ENCODE data around the gene C2orf78. TPM values are rescaled to one million over a fixed set of nuclear protein-coding genes. Genes with fewer than 3 reads are reported as not detected.

C2orf78 gene
- total RNA-seq, 4 donors from 2014 or later: not detected

DNA sequence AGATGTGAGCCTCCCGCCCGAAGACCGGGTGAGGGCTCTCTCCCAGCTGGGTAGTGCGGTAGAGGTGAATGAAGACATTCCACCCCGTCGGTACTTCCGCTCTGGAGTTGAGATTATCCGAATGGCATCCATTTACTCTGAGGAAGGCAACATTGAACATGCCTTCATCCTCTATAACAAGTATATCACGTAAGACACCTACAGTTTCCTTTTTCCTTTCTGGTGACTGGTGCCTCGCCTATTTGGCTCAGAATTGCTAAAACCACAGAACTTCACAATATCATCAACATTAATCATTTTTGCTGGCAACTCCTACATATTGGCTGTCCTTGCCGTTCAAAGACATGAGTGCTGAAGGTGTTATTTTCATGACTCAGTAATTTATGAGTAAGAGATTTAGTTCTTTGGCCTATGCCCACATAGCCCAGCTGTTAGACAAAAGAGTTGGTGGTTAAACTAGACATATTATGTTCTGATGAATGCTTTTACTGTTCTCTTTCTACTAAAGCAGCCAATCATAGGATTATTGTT, 47.0 kb downstream of the C2orf78 start:
- 58 to 77% methylated on average over 11 of the region's 11 CpGs for WGBS, 2 donors
- TF ChIP-seq POLR2A (IDR thresholded peaks at IDR 0.05): no peak
- TF ChIP-seq, protein P1, sequence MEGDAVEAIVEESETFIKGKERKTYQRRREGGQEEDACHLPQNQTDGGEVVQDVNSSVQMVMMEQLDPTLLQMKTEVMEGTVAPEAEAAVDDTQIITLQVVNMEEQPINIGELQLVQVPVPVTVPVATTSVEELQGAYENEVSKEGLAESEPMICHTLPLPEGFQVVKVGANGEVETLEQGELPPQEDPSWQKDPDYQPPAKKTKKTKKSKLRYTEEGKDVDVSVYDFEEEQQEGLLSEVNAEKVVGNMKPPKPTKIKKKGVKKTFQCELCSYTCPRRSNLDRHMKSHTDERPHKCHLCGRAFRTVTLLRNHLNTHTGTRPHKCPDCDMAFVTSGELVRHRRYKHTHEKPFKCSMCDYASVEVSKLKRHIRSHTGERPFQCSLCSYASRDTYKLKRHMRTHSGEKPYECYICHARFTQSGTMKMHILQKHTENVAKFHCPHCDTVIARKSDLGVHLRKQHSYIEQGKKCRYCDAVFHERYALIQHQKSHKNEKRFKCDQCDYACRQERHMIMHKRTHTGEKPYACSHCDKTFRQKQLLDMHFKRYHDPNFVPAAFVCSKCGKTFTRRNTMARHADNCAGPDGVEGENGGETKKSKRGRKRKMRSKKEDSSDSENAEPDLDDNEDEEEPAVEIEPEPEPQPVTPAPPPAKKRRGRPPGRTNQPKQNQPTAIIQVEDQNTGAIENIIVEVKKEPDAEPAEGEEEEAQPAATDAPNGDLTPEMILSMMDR (IDR thresholded peaks at IDR 0.05): no peak
- DNase-seq (ENCODE audit: low spot score in 2 of 2): no peak
- no peak overlapping the region for H3K4me3 ChIP-seq (ENCODE audit: low read depth, poor library complexity, severe bottlenecking)
- intact Hi-C loops (cut with DNase I; ENCODE audit: low total_unique reads): no loop called here

DNA sequence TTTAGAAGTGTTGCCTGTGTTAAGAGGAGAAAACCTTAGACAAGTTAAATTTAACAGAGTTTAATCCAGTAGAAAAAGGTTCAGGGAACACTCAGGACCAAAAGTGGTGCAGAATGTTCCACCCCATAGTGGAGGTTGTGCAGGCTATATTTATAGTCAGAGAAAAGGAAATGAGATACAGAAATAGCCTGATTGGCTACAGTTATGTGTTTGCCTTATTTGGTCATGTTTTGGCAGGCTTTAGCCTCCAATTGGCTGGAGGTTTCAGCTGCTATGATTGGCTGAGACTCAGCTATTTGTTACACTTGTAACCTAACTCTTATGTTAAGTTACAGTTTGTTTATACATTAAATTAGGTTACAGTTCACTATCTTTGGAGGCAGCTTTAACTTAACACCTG, 48.9 kb downstream of the C2orf78 start:
- TF ChIP-seq POLR2A (IDR thresholded peaks at IDR 0.05): no peak
- TF ChIP-seq, protein P1 (IDR thresholded peaks at IDR 0.05): no peak
- intact Hi-C loops (cut with DNase I; ENCODE audit: low total_unique reads): no loop called here
- DNase-seq (ENCODE audit: low spot score in 2 of 2): no peak
- no peak overlapping the region for H3K4me3 ChIP-seq (ENCODE audit: low read depth, poor library complexity, severe bottlenecking)

DNA sequence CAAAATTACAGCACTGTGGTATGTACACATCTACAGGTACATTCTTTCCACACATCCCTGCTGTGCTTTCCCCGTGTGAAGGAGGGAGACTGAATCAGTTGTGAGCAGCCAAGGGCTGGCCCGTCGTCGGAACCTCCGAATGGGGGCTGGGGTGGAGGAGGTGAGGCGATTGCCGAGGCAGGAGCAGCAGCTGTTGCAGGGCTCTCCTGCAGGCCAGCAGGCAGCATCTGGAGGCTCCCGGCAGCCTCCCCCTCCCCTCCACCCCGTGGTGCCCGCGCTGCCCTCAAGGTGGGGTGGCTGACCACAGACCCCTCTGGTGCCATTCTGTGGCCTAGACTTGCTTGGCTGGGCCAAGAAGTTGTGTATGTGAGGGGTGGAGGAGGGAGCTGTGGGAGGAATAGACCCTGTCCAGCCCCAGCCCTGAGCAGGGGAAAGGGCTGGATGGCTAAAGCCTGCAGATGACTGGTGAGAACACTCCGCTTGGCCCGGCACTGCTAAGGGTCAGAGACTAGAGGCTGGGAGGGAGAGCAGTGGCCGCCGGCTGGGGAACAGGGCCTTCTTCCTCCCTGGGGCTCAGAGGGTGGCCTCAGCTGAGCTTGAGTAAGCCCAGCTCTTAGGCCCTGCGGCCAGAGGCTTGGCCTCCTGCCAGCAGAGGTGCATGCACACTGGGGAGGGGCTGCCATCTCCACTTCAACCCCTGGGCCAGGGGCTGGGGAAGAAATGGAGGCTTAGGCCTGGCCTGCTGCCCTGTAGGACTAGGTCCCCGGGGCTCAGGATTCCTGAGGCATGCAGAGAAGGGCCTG, 52.4 kb downstream of the C2orf78 start:
- intact Hi-C loops (cut with DNase I; ENCODE audit: low total_unique reads): no loop called here
- DNase-seq (ENCODE audit: low spot score in 2 of 2): no peak
- no peak for TF ChIP-seq POLR2A (IDR thresholded peaks at IDR 0.05)
- TF ChIP-seq, protein P1 (IDR thresholded peaks at IDR 0.05): no peak
- no peak overlapping the region for H3K4me3 ChIP-seq (ENCODE audit: low read depth, poor library complexity, severe bottlenecking)
- WGBS, 2 donors: 93 to 95% methylated on average over 17 of the region's 17 CpGs

DNA sequence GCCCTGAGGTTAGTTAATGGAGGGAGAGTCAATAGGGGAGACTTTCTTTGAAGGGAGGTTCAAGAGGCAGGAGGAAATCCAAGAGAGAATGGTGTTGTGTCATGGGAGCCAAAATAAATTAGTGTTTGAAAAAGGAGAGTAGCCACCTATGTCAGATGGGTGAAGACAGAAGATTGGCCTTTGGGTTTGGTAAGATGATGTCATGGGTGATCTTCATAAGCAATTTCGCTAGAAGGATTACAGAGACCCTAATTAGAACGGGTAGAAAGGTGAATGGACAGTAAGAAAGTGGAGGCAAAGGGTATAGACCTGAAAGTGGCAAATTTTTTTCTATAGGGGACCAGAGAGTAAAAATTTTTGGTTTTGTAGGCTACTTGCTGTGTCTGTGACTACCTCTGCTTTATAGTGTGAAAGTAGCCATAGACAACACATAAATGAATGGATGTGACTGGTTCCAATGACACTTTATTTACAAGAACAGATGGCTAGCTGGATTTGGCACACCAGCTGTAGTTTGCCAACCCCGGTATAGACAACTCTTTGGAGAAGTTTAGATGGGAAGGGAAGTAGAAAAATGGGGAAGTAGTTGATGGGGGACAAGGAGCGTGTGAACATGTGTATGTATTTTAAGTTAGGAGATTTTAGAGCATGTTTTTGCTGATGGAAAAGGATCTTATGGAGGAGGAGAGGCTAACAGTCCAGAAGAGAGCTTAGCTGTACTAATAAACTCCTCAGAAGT, 54.0 kb downstream of the C2orf78 start:
- TF ChIP-seq, protein P1 (IDR thresholded peaks at IDR 0.05): no peak
- TF ChIP-seq POLR2A (IDR thresholded peaks at IDR 0.05): no peak
- DNase-seq (ENCODE audit: low spot score in 2 of 2): no peak
- 87 to 88% methylated on average over 4 of the region's 4 CpGs for WGBS, 2 donors
- intact Hi-C loops (cut with DNase I; ENCODE audit: low total_unique reads): no loop called here
- H3K4me3 ChIP-seq (ENCODE audit: low read depth, poor library complexity, severe bottlenecking): no peak overlapping the region

DNA sequence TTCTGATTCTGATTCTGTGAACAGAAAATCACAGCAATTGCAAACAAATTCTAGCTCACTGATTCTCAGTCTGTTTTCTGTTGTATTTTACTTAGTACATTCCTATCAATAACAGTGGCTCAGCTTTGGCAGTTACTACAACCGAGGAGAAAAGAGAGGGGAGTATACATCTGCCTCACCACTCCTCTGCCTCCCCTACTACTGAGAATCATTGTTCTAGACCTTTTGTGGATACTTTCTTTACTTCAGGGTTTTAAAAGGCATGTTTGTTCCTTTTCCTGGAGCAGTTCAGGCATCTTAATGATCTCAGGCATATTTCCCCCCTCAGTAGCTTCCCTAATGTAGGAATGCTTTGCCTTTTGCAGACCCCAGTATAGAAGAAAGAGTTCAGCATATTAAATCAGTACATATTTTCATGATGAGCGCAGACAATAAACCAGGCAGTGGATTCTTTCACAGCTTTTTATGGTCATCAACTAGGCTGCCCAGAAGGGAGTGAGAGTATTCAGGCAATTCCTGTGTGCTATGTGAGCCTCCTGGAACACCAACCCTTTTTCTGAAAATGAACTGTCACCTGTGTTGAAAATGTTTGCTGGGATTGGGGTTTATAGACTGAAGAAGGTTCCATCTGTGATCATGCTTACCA, 55.0 kb downstream of the C2orf78 start:
- no peak overlapping the region for H3K4me3 ChIP-seq (ENCODE audit: low read depth, poor library complexity, severe bottlenecking)
- TF ChIP-seq POLR2A (IDR thresholded peaks at IDR 0.05): no peak
- TF ChIP-seq, protein P1 (IDR thresholded peaks at IDR 0.05): no peak
- intact Hi-C loops (cut with DNase I; ENCODE audit: low total_unique reads): no loop called here
- DNase-seq (ENCODE audit: low spot score in 2 of 2): no peak
- 63 to 71% methylated on average over 2 of the region's 2 CpGs for WGBS, 2 donors
